AG20443 (cell line): ENCODE data around the gene TRIM9.

ENCODE experiments used
- DNase-seq: peaks from one replicate; pipeline ENCODE4 v3.0.0; 2012; ENCODE audit warnings: low spot score, mixed read lengths

The TRIM9 gene

GRCh38 chr14:50935126-50936015 is 159.5 kb downstream of the TRIM9 start:
- DNase-seq: no peak

GRCh38 chr14:50932592-50933495 is 162.1 kb downstream of the TRIM9 start:
- DNase-seq: no peak

- DNase-seq: no peak
Measured at GRCh38 chr14:50932156-50932555, 162.7 kb downstream of the TRIM9 start.

- DNase-seq: no peak
Measured at GRCh38 chr14:50931559-50931958, 163.3 kb downstream of the TRIM9 start.

GRCh38 chr14:50929506-50929905 is 165.4 kb downstream of the TRIM9 start:
- no peak for DNase-seq

GRCh38 chr14:50928002-50928635 is 166.8 kb downstream of the TRIM9 start:
- DNase-seq: peak; percentile 89

- no peak for DNase-seq
Measured at GRCh38 chr14:50926851-50927386, 168.0 kb downstream of the TRIM9 start.
